NK-92 (cell line): ENCODE measurements around the gene GREB1.

Experiments
- DNase-seq: peaks from one replicate; lab custom pipeline; 2025; ENCODE audit not compliant: unreplicated experiment; lab: John Stamatoyannopoulos, UW

The GREB1 gene

GRCh38 chr2:11537951-11538350, 4.1 kb downstream of the GREB1 start:
- no peak for DNase-seq

GRCh38 chr2:11539317-11540147, 5.7 kb downstream of the GREB1 start:
- DNase-seq = no peak

- DNase-seq = no peak
Observed at GRCh38 chr2:11540148-11540995, 6.5 kb downstream of the GREB1 start.

GRCh38 chr2:11540996-11541692, 7.3 kb downstream of the GREB1 start:
- no peak for DNase-seq

GRCh38 chr2:11541693-11542274, 7.9 kb downstream of the GREB1 start:
- no peak for DNase-seq

- no peak for DNase-seq
Observed at GRCh38 chr2:11542275-11542819, 8.5 kb downstream of the GREB1 start.

- DNase-seq = no peak
Observed at GRCh38 chr2:11543337-11544216, 9.7 kb downstream of the GREB1 start.

- no peak for DNase-seq
Observed at GRCh38 chr2:11546072-11546471, 12.2 kb downstream of the GREB1 start.

- DNase-seq = no peak
Observed at GRCh38 chr2:11547912-11548497, 14.2 kb downstream of the GREB1 start.

GRCh38 chr2:11550302-11550701, 16.5 kb downstream of the GREB1 start:
- DNase-seq = no peak

- no peak for DNase-seq
Observed at GRCh38 chr2:11550901-11551568, 17.2 kb downstream of the GREB1 start.

- no peak for DNase-seq
Observed at GRCh38 chr2:11551569-11552259, 17.9 kb downstream of the GREB1 start.

GRCh38 chr2:11552260-11552638, 18.4 kb downstream of the GREB1 start:
- DNase-seq = no peak

GRCh38 chr2:11553661-11554398, 20.0 kb downstream of the GREB1 start:
- no peak for DNase-seq

- DNase-seq = no peak
Observed at GRCh38 chr2:11554399-11554716, 20.5 kb downstream of the GREB1 start.

GRCh38 chr2:11556101-11556806, 22.4 kb downstream of the GREB1 start:
- no peak for DNase-seq

- DNase-seq = no peak
Observed at GRCh38 chr2:11558214-11558886, 24.5 kb downstream of the GREB1 start.
